HepG2 (cell line): Measurements from ENCODE around the gene KCNH6. TPM values are rescaled to one million over a fixed set of nuclear protein-coding genes. Genes with fewer than 3 reads are reported as not detected.

Source experiments
- BCL6 ChIP-seq: IDR thresholded peaks from 2 replicates; pipeline ENCODE4 v1.6.1; 2016; ENCODE audit warnings: missing genetic modification reagents, missing compliant biosample characterization
- FLYWCH1 ChIP-seq: sonication (generic); formaldehyde crosslinking; IDR thresholded peaks from 2 replicates; pipeline ENCODE4 v1.8.1; 2023; ENCODE audit warnings: mild to moderate bottlenecking, missing genetic modification reagents
- GPN1 ChIP-seq: sonication (generic); formaldehyde crosslinking; IDR thresholded peaks from 2 replicates; pipeline ENCODE4 v1.5.1; 2020; ENCODE audit warnings: missing genetic modification reagents, borderline replicate concordance
- HMG20A ChIP-seq: IDR thresholded peaks from 2 replicates; pipeline ENCODE4 v1.6.1; 2016; ENCODE audit warnings: borderline replicate concordance
- KAT7 ChIP-seq: IDR thresholded peaks from 2 replicates; pipeline ENCODE4 v1.6.1; 2018; ENCODE audit warnings: borderline replicate concordance, missing compliant biosample characterization
- MLLT10 ChIP-seq: sonication (generic); formaldehyde crosslinking; IDR thresholded peaks from 2 replicates; pipeline ENCODE4 v1.4.0; 2020; ENCODE audit warnings: missing genetic modification reagents
- MTA1 ChIP-seq: sonication (generic); formaldehyde crosslinking; IDR thresholded peaks from 2 replicates; pipeline ENCODE4 v1.4.0; 2020; ENCODE audit warnings: missing genetic modification reagents, mild to moderate bottlenecking, borderline replicate concordance
- NAIF1 ChIP-seq: sonication (generic); formaldehyde crosslinking; IDR thresholded peaks from 2 replicates; pipeline ENCODE4 v1.5.0; 2020; ENCODE audit warnings: mild to moderate bottlenecking, missing genetic modification reagents, borderline replicate concordance
- NR1H2 ChIP-seq: sonication (generic); formaldehyde crosslinking; IDR thresholded peaks from 2 replicates; pipeline ENCODE4 v1.8.1; 2022; ENCODE audit warnings: low read depth, missing genetic modification reagents, borderline replicate concordance
- POLR2A ChIP-seq, 2 experiments: IDR thresholded peaks; 2 replicates each; pipeline ENCODE4 v1.6.1; 2011; ENCODE audit warnings: low read depth in 2 of 2, low read length in 2 of 2, mild to moderate bottlenecking in 1 of 2, moderate library complexity in 1 of 2; ENCODE audit not compliant: insufficient read depth in 1 of 2
- RXRB ChIP-seq: IDR thresholded peaks from 2 replicates; pipeline ENCODE4 v1.6.1; 2016; ENCODE audit warnings: borderline replicate concordance, missing genetic modification reagents, missing compliant biosample characterization
- SNAPC2 ChIP-seq: sonication (generic); formaldehyde crosslinking; IDR thresholded peaks from 2 replicates; pipeline ENCODE4 v1.8.1; 2022; ENCODE audit warnings: mild to moderate bottlenecking, missing genetic modification reagents
- ZC3H13 ChIP-seq: sonication (generic); formaldehyde crosslinking; IDR thresholded peaks from 2 replicates; pipeline ENCODE4 v1.8.1; 2023; ENCODE audit warnings: mild to moderate bottlenecking, missing genetic modification reagents, moderate library complexity
- ZFX ChIP-seq: sonication (generic); formaldehyde crosslinking; IDR thresholded peaks from 2 replicates; pipeline ENCODE4 v1.4.0; 2020; ENCODE audit warnings: mild to moderate bottlenecking, low read depth, missing genetic modification reagents, moderate library complexity
- ZKSCAN1 ChIP-seq: fragments of 150-350 bp; IDR thresholded peaks from 2 replicates; pipeline ENCODE4 v1.6.1; 2014; ENCODE audit warnings: low read length
- ZNF274 ChIP-seq: sonication (generic); formaldehyde crosslinking; IDR thresholded peaks from 2 replicates; pipeline ENCODE4 v1.5.1; 2020; ENCODE audit warnings: mild to moderate bottlenecking, missing genetic modification reagents
- ZNF331 ChIP-seq: sonication (generic); formaldehyde crosslinking; IDR thresholded peaks from 2 replicates; pipeline ENCODE4 v1.4.0; 2020; ENCODE audit warnings: missing genetic modification reagents
- ZNF335 ChIP-seq: sonication (generic); formaldehyde crosslinking; IDR thresholded peaks from 2 replicates; pipeline ENCODE4 v1.4.0; 2020; ENCODE audit warnings: missing genetic modification reagents
- ZNF556 ChIP-seq: sonication (generic); formaldehyde crosslinking; IDR thresholded peaks from 2 replicates; pipeline ENCODE4 v1.4.0; 2020; ENCODE audit warnings: mild to moderate bottlenecking, missing genetic modification reagents, borderline replicate concordance
- ZNF616 ChIP-seq: sonication (generic); formaldehyde crosslinking; IDR thresholded peaks from 2 replicates; pipeline ENCODE4 v1.5.0; 2020; ENCODE audit warnings: low read depth, mild to moderate bottlenecking, missing genetic modification reagents
- ZNF792 ChIP-seq: IDR thresholded peaks from 2 replicates; pipeline ENCODE4 v1.6.1; 2016
- ZSCAN22 ChIP-seq: sonication (generic); formaldehyde crosslinking; IDR thresholded peaks from 2 replicates; pipeline ENCODE4 v1.4.0; 2020; ENCODE audit warnings: mild to moderate bottlenecking, missing genetic modification reagents
- ZSCAN25 ChIP-seq: sonication (generic); formaldehyde crosslinking; IDR thresholded peaks from 2 replicates; pipeline ENCODE4 v1.8.0; 2022; ENCODE audit warnings: mild to moderate bottlenecking, missing genetic modification reagents
- ZSCAN29 ChIP-seq: sonication (generic); formaldehyde crosslinking; conservative IDR thresholded peaks from 2 replicates; pipeline ENCODE4 v1.4.0; 2020; ENCODE audit warnings: mild to moderate bottlenecking, missing genetic modification reagents
- polyA plus RNA-seq, 8 experiments: library from polyadenylated mRNA; depleted of rRNA in 3 of 8; stranded (reverse) in 7 of 8; unstranded in 1 of 8; fragments of >200 nt; fragmentation: Illumina TruSeq in 4 of 8; extraction: Trizol in 4 of 8; gene quantifications; 2 replicates each; pipeline versions ENCODE4 v1.2.1 to v1.2.3, GENCODE V29; 2011 to 2016; ENCODE audit warnings: low read depth in 4 of 8, missing spikeins in 1 of 8, mixed read lengths in 1 of 8; ENCODE audit not compliant: insufficient read depth in 1 of 8
- total RNA-seq, 5 experiments: library from RNA; depleted of rRNA; stranded (reverse); fragments of >200 nt; fragmentation: Illumina TruSeq; extraction: Trizol; gene quantifications; 2 replicates each; pipeline ENCODE4 v1.2.3, GENCODE V29; 2016; ENCODE audit warnings: low read depth in 1 of 5
- TF ChIP-seq, protein P1 (sequence below): sonication (generic); formaldehyde crosslinking; conservative IDR thresholded peaks from 2 replicates; pipeline ENCODE4 v1.8.0; 2022; ENCODE audit warnings: low read depth, missing genetic modification reagents
- TF ChIP-seq, protein P2 (sequence below): sonication (generic); formaldehyde crosslinking; IDR thresholded peaks from 2 replicates; pipeline ENCODE4 v1.9.0; 2021; ENCODE audit warnings: missing genetic modification reagents, mild to moderate bottlenecking, borderline replicate concordance
- TF ChIP-seq, protein P3 (sequence below): sonication (generic); formaldehyde crosslinking; IDR thresholded peaks from 2 replicates; pipeline ENCODE4 v1.5.0; 2020; ENCODE audit warnings: missing genetic modification reagents, mild to moderate bottlenecking, borderline replicate concordance
- TF ChIP-seq, protein P4 (sequence below): sonication (generic); formaldehyde crosslinking; IDR thresholded peaks from 2 replicates; pipeline ENCODE4 v1.8.0; 2022; ENCODE audit warnings: mild to moderate bottlenecking, missing genetic modification reagents

Gene KCNH6
- total and polyA plus RNA-seq, 2 of the 13 experiments (the other 11 are each of a cell fraction or from before 2014, with no cell fraction given) = 0.05 to 0.18 TPM

DNA sequence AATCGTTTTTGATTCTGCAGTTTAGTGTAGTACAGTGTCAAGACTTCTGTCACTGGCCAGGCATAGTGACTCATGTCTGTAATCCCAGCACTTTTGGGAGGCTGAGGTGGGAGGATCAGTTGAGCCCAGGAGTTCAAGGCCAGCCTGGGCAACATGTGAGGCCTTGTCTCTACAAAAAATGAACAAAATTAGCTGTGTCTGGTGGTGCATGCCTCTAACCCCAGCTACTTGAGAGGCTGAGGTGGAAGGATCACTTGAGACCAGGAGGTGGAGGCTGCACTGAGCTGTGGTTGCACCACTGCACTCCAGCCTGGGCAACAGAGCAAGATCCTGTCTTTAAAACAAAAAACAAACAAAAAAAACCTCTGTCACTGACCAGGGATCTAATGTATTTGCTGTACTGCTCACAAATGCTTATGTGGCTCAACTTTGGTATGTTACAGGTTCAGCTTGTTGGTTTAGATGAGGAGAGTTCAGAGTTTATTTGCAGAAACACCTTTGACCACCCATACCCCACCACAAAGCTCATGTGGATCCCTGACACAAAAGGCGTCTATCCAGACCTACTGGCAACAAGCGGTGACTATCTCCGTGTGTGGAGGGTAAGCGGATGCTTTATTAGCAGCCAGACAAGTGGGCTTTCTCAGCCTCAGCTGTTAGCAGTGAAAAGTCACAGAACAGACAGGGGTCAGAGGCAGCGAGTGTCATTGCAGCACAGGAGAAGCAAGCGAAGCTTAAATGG is 55.0 kb downstream of the KCNH6 start (continued):
- TF ChIP-seq HMG20A (peak; percentile 90), KAT7 (CRISPR knock-in tag) (peak; percentile 85; the same call in 1 of the 2 replicates), ZSCAN25 (CRISPR knock-in tag) (peak; percentile 83), MTA1 (CRISPR knock-in tag) (peak; percentile 91; the same call in 1 of the 2 replicates), ZNF556 (CRISPR knock-in tag) (peak; percentile 97; the same call in 1 of the 2 replicates), ZNF274 (peak; percentile 92), ZSCAN22 (CRISPR knock-in tag) (0 out of 2 replicates have a peak, but pooled peaks have one; percentile 40), FLYWCH1 (no peak), ZSCAN29 (CRISPR knock-in tag) (peak; percentile 98), ZKSCAN1 (no peak), RXRB (CRISPR knock-in tag) (peak; percentile 81), GPN1 (CRISPR knock-in tag) (no peak), ZNF331 (CRISPR knock-in tag) (peak; percentile 73), SNAPC2 (CRISPR knock-in tag) (peak; percentile 45; the same call in 1 of the 2 replicates), ZNF335 (CRISPR knock-in tag) (peak; percentile 63; the same call in 1 of the 2 replicates), ZC3H13 (no peak), MLLT10 (no peak), ZNF616 (no peak), BCL6 (CRISPR knock-in tag) (peak; percentile 72; the same call in 1 of the 2 replicates), ZNF792 (CRISPR knock-in tag) (peak; percentile 96), ZFX (CRISPR knock-in tag) (peak; percentile 31; the same call in 1 of the 2 replicates), NAIF1 (CRISPR knock-in tag) (peak; percentile 94; the same call in 1 of the 2 replicates), POLR2A (IDR thresholded peaks at IDR 0.05; ENCODE audit: insufficient read depth in 1 of 2, low read depth in 2 of 2, low read length in 2 of 2) (peak in 1 of 2 experiments; percentile 68; a peak in 1 of 4 replicates), NR1H2 (CRISPR knock-in tag) (no peak)
- TF ChIP-seq, protein P1, sequence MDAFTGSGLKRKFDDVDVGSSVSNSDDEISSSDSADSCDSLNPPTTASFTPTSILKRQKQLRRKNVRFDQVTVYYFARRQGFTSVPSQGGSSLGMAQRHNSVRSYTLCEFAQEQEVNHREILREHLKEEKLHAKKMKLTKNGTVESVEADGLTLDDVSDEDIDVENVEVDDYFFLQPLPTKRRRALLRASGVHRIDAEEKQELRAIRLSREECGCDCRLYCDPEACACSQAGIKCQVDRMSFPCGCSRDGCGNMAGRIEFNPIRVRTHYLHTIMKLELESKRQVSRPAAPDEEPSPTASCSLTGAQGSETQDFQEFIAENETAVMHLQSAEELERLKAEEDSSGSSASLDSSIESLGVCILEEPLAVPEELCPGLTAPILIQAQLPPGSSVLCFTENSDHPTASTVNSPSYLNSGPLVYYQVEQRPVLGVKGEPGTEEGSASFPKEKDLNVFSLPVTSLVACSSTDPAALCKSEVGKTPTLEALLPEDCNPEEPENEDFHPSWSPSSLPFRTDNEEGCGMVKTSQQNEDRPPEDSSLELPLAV (CRISPR knock-in tag) = no peak
- TF ChIP-seq, protein P2, sequence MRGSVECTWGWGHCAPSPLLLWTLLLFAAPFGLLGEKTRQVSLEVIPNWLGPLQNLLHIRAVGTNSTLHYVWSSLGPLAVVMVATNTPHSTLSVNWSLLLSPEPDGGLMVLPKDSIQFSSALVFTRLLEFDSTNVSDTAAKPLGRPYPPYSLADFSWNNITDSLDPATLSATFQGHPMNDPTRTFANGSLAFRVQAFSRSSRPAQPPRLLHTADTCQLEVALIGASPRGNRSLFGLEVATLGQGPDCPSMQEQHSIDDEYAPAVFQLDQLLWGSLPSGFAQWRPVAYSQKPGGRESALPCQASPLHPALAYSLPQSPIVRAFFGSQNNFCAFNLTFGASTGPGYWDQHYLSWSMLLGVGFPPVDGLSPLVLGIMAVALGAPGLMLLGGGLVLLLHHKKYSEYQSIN (CRISPR knock-in tag) = no peak
- TF ChIP-seq, protein P3, sequence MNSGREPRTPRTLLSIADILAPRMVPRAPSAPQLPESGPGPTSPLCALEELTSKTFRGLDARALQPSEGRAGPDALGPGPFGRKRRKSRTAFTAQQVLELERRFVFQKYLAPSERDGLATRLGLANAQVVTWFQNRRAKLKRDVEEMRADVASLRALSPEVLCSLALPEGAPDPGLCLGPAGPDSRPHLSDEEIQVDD (CRISPR knock-in tag) = no peak
- TF ChIP-seq, protein P4, sequence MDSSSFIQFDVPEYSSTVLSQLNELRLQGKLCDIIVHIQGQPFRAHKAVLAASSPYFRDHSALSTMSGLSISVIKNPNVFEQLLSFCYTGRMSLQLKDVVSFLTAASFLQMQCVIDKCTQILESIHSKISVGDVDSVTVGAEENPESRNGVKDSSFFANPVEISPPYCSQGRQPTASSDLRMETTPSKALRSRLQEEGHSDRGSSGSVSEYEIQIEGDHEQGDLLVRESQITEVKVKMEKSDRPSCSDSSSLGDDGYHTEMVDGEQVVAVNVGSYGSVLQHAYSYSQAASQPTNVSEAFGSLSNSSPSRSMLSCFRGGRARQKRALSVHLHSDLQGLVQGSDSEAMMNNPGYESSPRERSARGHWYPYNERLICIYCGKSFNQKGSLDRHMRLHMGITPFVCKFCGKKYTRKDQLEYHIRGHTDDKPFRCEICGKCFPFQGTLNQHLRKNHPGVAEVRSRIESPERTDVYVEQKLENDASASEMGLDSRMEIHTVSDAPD (CRISPR knock-in tag) = peak; percentile 93; the same call in 1 of the 2 replicates
